Measurements from ENCODE around the gene TLL2. TPM values are rescaled to one million over a fixed set of nuclear protein-coding genes. Genes with fewer than 3 reads are reported as not detected.

Gene TLL2
- total and polyA plus RNA-seq, 2 donors (not counting 3 experiments of a cell fraction or from before 2014, with no cell fraction given), result 0.03 to 0.20 TPM

DNA sequence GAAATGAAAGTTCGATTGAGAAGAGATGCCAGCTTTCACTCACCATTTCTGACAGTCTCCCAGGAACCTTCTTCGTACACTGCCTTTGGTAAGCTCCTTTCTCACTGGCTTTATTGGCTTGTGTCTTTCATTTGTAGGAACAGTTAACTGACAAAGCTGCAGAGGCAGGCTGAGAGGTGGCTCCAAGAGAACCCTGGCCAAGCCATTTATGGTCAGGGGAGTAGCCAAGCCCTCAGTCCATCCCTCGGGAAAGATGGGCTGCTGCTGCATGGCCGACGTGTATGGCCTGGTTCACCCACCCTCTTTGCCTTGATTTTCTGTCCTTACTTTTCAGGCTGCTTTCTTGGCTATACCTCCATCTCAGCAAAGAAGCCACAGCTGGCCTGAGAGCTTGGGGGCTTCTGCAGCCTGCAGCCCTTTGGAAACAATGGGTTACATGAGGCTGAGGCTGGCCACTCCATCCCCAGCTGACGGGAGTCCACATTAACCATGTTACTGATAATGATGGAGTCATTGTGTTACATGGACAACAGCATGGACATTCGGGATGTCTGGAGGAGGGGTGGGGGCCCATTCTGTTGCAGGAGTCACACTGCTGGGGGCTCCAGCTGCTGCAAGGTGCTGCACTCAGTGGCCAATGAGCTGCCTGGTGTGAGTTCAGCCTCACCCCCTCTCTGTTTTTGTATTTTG is 154.7 kb downstream of the TLL2 start, which contains the start of gene OPALIN:
TSS of gene OPALIN (minus strand) at position 152 of the 690 bp plus-strand sequence. CDS start at position 46, 106 bp downstream.
- Histone ChIP-seq H3K4me2 (ENCODE audit: insufficient read depth, low read length) (no peak within 1 kb of the TSS), H3K9me1 (replicated peaks; ENCODE audit: control insufficient read depth, extremely low read depth, insufficient read depth, low read length) (no peaks in the 10 kb centered on the region), H3K27ac (ENCODE audit: insufficient read depth, low read depth, low read length) (no peak within 1 kb of the TSS), H4K20me1 (replicated peaks; ENCODE audit: control insufficient read depth, extremely low read depth, insufficient read depth, low read length) (no peaks in the 10 kb centered on the region), H3K79me2 (ENCODE audit: control insufficient read depth, insufficient read depth, low read length) (no peaks in the 10 kb centered on the region), H3K27me3 (ENCODE audit: control insufficient read depth in 2 of 2, insufficient read depth in 2 of 2, low read length in 2 of 2) (peaks cover 2% of the 10 kb centered on the region in 2 experiments), H3K9me3 (replicated peaks; ENCODE audit: control insufficient read depth, insufficient read depth, low read length) (no peaks in the 10 kb centered on the region), H2AFZ (ENCODE audit: low read depth, low read length) (no peak within 1 kb of the TSS), H3K4me1 (ENCODE audit: control insufficient read depth, extremely low read depth, insufficient read depth, low read length) (no peaks in the 10 kb centered on the region), H3K4me3 (replicated peaks in 1 of 3; ENCODE audit: insufficient read depth in 1 of 3, low read depth in 1 of 3, low read length in 3 of 3) (no peak within 1 kb of the TSS), H3K9ac (replicated peaks; ENCODE audit: extremely low read depth, insufficient read depth, low read length) (no peak within 1 kb of the TSS), H3K36me3 (ENCODE audit: control insufficient read depth in 2 of 2, extremely low read depth in 1 of 2, insufficient read depth in 2 of 2, low read length in 2 of 2) (no peaks in the 10 kb centered on the region)
- no TSS peak for BruUV-seq (replicated peaks)
- DNase-seq (ENCODE audit: low read depth, low spot score) (no peak), FAIRE-seq (no peak)
- CTCF ChIA-PET, result interaction anchor here (1.4 to 3.7 kb wide), 3 partner anchors 9 to 23 kb away, joined by 3 to 17 read pairs (median 6); no protein-coding TSS in a partner anchor
- POLR2A ChIA-PET, result no interaction called here
- intact Hi-C loops (cut with micrococcal nuclease), result no loop called here
- dilution Hi-C loops (cut with MboI; ENCODE audit: extremely low pct_ligation_motif_present, low sequenced_read_pairs), result no loop called here
- no peak for TF ChIP-seq POLR2A (IDR thresholded peaks at IDR 0.05; ENCODE audit: low read depth, low read length)
- no peak for TF ChIP-seq FOS (IDR thresholded peaks at IDR 0.05; ENCODE audit: borderline replicate concordance, insufficient read depth, low read length)
- no peak for TF ChIP-seq CTCF (IDR thresholded peaks at IDR 0.05; ENCODE audit: extremely low read depth in 1 of 2, insufficient read depth in 1 of 2, low read depth in 1 of 2, low read length in 2 of 2)
- no peak for TF ChIP-seq GATA2 (IDR thresholded peaks at IDR 0.05; ENCODE audit: insufficient read depth, insufficient read length, low read depth, low read length)
- TF ChIP-seq JUN (IDR thresholded peaks at IDR 0.05; ENCODE audit: borderline replicate concordance, insufficient read depth, insufficient read length, low read depth), result no peak
- TF ChIP-seq POLR2AphosphoS5 (IDR thresholded peaks at IDR 0.05; ENCODE audit: insufficient read depth, low read depth, low read length), result no peak
- TF ChIP-seq EZH2 (IDR thresholded peaks at IDR 0.05; ENCODE audit: borderline replicate concordance, low read depth, low read length, severe bottlenecking), result no peak
